Smooth muscle cell (in vitro differentiated cells): ENCODE measurements around the gene MAGED1. TPM values are rescaled to one million over a fixed set of nuclear protein-coding genes. Genes with fewer than 3 reads are reported as not detected.

Experiments used
- DNase-seq: peaks from one replicate; lab custom pipeline; 2025; ENCODE audit not compliant: unreplicated experiment; lab: John Stamatoyannopoulos, UW
- H2AFZ ChIP-seq: fragments of 200-600 bp; sonication (generic); 2 replicates; pipeline ENCODE4 v1.6.0; 2016; ENCODE audit warnings: antibody characterized with exemption, low read depth, mild to moderate bottlenecking
- H3F3A ChIP-seq: fragments of 200-600 bp; sonication (generic); 2 replicates; pipeline ENCODE4 v1.6.0; 2017; ENCODE audit warnings: antibody characterized with exemption, low read depth
- H3K27ac ChIP-seq: fragments of 200-600 bp; sonication (generic); 2 replicates; pipeline ENCODE4 v1.5.1; 2016; ENCODE audit warnings: low read depth, mild to moderate bottlenecking
- H3K27me3 ChIP-seq: fragments of 200-600 bp; sonication (generic); 2 replicates; pipeline ENCODE4 v1.6.1; 2016; ENCODE audit warnings: low read depth, mild to moderate bottlenecking
- H3K36me3 ChIP-seq: fragments of 200-600 bp; sonication (generic); 2 replicates; pipeline ENCODE4 v1.5.1; 2016; ENCODE audit warnings: low read depth
- H3K4me1 ChIP-seq: fragments of 200-600 bp; sonication (generic); 2 replicates; pipeline ENCODE4 v1.5.1; 2016; ENCODE audit warnings: low read depth
- H3K4me2 ChIP-seq: fragments of 200-600 bp; sonication (generic); 2 replicates; pipeline ENCODE4 v1.6.0; 2016; ENCODE audit warnings: mild to moderate bottlenecking
- H3K4me3 ChIP-seq: fragments of 200-600 bp; sonication (generic); 2 replicates; pipeline ENCODE4 v1.5.1; 2016; ENCODE audit warnings: mild to moderate bottlenecking
- H3K79me2 ChIP-seq: fragments of 200-600 bp; sonication (generic); 2 replicates; pipeline ENCODE4 v1.6.0; 2016; ENCODE audit warnings: low read depth, mild to moderate bottlenecking
- H3K9ac ChIP-seq: fragments of 200-600 bp; sonication (generic); 2 replicates; pipeline ENCODE4 v1.6.0; 2016; ENCODE audit warnings: low read depth
- H3K9me3 ChIP-seq: fragments of 200-600 bp; sonication (generic); replicated peaks from 2 replicates; pipeline ENCODE4 v1.5.1; 2016; ENCODE audit warnings: low read depth
- H4K20me1 ChIP-seq: fragments of 200-600 bp; sonication (generic); 2 replicates; pipeline ENCODE4 v1.6.0; 2016; ENCODE audit warnings: low read depth
- WGBS: methylation state at CpG from one replicate; pipeline ENCODE4 v1.1.7; 2016; ENCODE audit warnings: low lambda C conversion rate; 5-methylcytosine and 5-hydroxymethylcytosine counted together
- polyA plus RNA-seq: library from polyadenylated mRNA; unstranded; fragments of >200 nt; fragmentation: Nextera tagmentation; extraction: Ambion mirVana; gene quantifications from 2 replicates; pipeline ENCODE4 v1.2.1, GENCODE V29; 2016
- total RNA-seq: library from RNA; depleted of rRNA; stranded (reverse); fragments of >200 nt; gene quantifications from 2 replicates; pipeline ENCODE4 v1.2.3, GENCODE V29; 2014
- TF ChIP-seq, protein P1 (sequence below): fragments of 200-600 bp; sonication (generic); IDR thresholded peaks from 2 replicates; pipeline ENCODE4 v1.5.1; 2017; ENCODE audit warnings: borderline replicate concordance, mild to moderate bottlenecking, antibody characterized with exemption; ENCODE audit not compliant: insufficient read depth, poor library complexity, severe bottlenecking

MAGED1 gene
- total and polyA plus RNA-seq, 2 experiments from 2014 or later, result 409 to 614 TPM

DNA sequence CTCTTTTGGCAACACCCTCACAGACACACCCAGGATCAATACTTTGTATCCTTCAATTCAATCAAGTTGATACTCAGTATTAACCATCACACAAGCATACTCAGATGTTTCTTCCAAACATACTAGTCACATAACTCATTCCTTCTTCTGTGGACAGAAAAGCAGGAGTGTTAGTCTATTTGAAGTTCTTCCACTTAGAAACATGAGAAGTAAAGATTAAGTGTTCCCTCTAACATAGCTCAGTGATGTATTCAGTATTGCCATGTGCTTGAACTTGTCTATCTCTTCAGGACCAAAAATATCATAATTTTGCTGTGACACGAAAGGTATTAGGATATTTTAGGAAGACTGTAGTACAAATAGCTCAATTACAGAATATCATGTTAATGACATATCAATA is 25.8 kb upstream of the MAGED1 start:
- TF ChIP-seq, protein P1, sequence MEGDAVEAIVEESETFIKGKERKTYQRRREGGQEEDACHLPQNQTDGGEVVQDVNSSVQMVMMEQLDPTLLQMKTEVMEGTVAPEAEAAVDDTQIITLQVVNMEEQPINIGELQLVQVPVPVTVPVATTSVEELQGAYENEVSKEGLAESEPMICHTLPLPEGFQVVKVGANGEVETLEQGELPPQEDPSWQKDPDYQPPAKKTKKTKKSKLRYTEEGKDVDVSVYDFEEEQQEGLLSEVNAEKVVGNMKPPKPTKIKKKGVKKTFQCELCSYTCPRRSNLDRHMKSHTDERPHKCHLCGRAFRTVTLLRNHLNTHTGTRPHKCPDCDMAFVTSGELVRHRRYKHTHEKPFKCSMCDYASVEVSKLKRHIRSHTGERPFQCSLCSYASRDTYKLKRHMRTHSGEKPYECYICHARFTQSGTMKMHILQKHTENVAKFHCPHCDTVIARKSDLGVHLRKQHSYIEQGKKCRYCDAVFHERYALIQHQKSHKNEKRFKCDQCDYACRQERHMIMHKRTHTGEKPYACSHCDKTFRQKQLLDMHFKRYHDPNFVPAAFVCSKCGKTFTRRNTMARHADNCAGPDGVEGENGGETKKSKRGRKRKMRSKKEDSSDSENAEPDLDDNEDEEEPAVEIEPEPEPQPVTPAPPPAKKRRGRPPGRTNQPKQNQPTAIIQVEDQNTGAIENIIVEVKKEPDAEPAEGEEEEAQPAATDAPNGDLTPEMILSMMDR, result no peak
- Histone ChIP-seq H3K9me3 (no peaks in the 10 kb centered on the region), H3K27ac (no peak overlapping the region), H2AFZ (no peak overlapping the region), H3K36me3 (no peaks in the 10 kb centered on the region), H3K4me3 (no peak overlapping the region), H3K79me2 (peaks cover 17% of the 10 kb centered on the region), H3K9ac (no peak overlapping the region), H3K4me1 (no peaks in the 10 kb centered on the region), H4K20me1 (peaks cover 6% of the 10 kb centered on the region), H3F3A (no peaks in the 10 kb centered on the region), H3K4me2 (no peak overlapping the region), H3K27me3 (no peaks in the 10 kb centered on the region)
- WGBS, result 88% methylated on average over 1 of the region's 1 CpG
- no peak for DNase-seq

DNA sequence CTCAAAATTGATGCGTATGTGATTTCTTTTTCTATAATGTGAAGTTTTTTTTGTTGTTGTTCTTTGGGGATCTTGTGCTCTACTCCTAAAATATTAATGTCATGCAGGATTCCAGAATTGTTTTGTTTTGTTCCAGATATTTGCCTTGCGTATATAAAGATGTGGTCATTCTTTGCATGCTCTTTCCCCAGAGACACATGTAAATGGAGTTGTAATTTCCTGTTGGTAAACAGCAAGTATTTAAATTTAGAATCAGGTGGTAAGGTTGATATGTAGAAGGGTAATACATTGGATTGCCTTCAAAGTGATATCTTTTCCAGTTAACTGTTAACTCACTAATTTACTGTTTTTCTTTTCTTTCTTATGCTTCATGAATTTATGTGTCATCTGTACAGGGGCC is 23.1 kb upstream of the MAGED1 start:
- no peaks in the 10 kb centered on the region for H3K79me2 ChIP-seq
- TF ChIP-seq, protein P1, result no peak
- no peak overlapping the region for H3K27ac ChIP-seq
- no peaks in the 10 kb centered on the region for H4K20me1 ChIP-seq
- H3K9me3 ChIP-seq, result no peaks in the 10 kb centered on the region
- no peak overlapping the region for H2AFZ ChIP-seq
- no peaks in the 10 kb centered on the region for H3K4me1 ChIP-seq
- no peak overlapping the region for H3K4me3 ChIP-seq
- H3K36me3 ChIP-seq, result no peaks in the 10 kb centered on the region
- DNase-seq, result no peak
- H3F3A ChIP-seq, result no peaks in the 10 kb centered on the region
- H3K27me3 ChIP-seq, result no peaks in the 10 kb centered on the region
- H3K4me2 ChIP-seq, result no peak overlapping the region
- WGBS, result 88% methylated on average over 2 of the region's 2 CpGs
- no peak overlapping the region for H3K9ac ChIP-seq

DNA sequence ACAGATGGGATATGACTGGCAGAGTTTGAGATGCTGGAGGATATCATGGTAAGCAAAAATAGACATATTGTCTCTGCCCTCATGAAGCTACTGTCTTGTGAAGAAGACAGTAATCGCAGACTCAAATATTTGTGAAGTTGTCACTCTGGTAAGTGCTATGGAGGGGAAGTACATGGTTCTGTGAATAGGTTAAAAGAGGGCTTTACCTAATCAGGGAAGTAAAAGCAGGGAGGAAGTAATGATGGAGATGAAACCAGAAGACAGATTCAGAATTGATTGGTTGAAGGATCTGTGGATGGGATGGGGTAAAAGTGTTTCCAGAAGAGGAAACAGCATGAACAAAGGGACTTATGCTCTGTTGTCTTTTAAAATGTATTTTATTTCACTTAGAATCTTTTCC is 19.3 kb upstream of the MAGED1 start:
- Histone ChIP-seq H3K4me3 (no peak overlapping the region), H3F3A (no peaks in the 10 kb centered on the region), H4K20me1 (no peaks in the 10 kb centered on the region), H3K79me2 (no peaks in the 10 kb centered on the region), H3K4me1 (no peaks in the 10 kb centered on the region), H3K9me3 (no peaks in the 10 kb centered on the region), H3K9ac (no peak overlapping the region), H3K4me2 (no peak overlapping the region), H3K27me3 (no peaks in the 10 kb centered on the region), H2AFZ (no peak overlapping the region), H3K36me3 (no peaks in the 10 kb centered on the region), H3K27ac (no peak overlapping the region)
- TF ChIP-seq, protein P1, result no peak
- DNase-seq, result no peak
- WGBS, result 87% methylated on average over 1 of the region's 1 CpG

DNA sequence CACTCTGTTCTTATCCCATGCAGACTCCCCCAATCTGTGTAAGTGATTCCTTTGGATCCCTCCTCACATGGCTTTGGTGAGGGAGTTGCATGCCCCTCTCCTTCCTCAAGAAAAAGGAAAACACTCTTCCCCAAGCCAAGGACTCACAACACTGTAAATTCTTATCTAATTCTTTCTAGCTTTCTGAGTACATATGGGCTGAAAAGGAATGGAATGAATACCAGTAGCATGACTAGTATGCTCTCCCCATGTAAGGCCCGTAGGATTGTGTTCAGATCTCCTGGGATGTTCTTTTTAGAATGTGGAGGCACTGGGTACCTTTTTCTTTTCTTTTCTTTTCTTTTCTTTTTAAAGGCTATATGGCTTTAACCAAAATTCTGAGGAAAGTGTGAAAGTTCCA is 17.0 kb upstream of the MAGED1 start:
- H4K20me1 ChIP-seq, result no peaks in the 10 kb centered on the region
- H3K4me1 ChIP-seq, result no peaks in the 10 kb centered on the region
- 14% methylated on average over 1 of the region's 1 CpG for WGBS
- no peaks in the 10 kb centered on the region for H3K27me3 ChIP-seq
- no peak overlapping the region for H3K9ac ChIP-seq
- TF ChIP-seq, protein P1, result no peak
- H3K4me3 ChIP-seq, result no peak overlapping the region
- no peak overlapping the region for H2AFZ ChIP-seq
- H3F3A ChIP-seq, result no peaks in the 10 kb centered on the region
- DNase-seq, result no peak
- H3K4me2 ChIP-seq, result peak overlapping the region; percentile 51
- H3K36me3 ChIP-seq, result no peaks in the 10 kb centered on the region
- H3K27ac ChIP-seq, result peak overlapping the region; percentile 16
- no peaks in the 10 kb centered on the region for H3K9me3 ChIP-seq
- no peaks in the 10 kb centered on the region for H3K79me2 ChIP-seq
